GM19438 (cell line): ENCODE results near the gene PSMC1.

Experiments
- ATAC-seq: cut with Tn5 transposase; IDR thresholded peaks from one replicate; pipeline ENCODE4 v1.9.1; 2021; ENCODE audit warnings: low read depth; ENCODE audit not compliant: unreplicated experiment

The PSMC1 gene

GRCh38 chr14:90301122-90301521 is 44.8 kb downstream of the PSMC1 start:
- ATAC-seq, result no peak

- ATAC-seq, result no peak
Observed at GRCh38 chr14:90301668-90302090, 45.3 kb downstream of the PSMC1 start.

- no peak for ATAC-seq
Observed at GRCh38 chr14:90302529-90303303, 46.4 kb downstream of the PSMC1 start.

GRCh38 chr14:90303473-90303872 is 47.1 kb downstream of the PSMC1 start:
- ATAC-seq, result no peak

GRCh38 chr14:90304502-90304901 is 48.1 kb downstream of the PSMC1 start:
- ATAC-seq, result no peak

GRCh38 chr14:90305176-90305601 is 48.8 kb downstream of the PSMC1 start:
- ATAC-seq, result no peak

- no peak for ATAC-seq
Observed at GRCh38 chr14:90308561-90308960, 52.2 kb downstream of the PSMC1 start.

- ATAC-seq, result no peak
Observed at GRCh38 chr14:90317286-90317685, 60.9 kb downstream of the PSMC1 start.

- no peak for ATAC-seq
Observed at GRCh38 chr14:90318016-90318415, 61.7 kb downstream of the PSMC1 start.

GRCh38 chr14:90319173-90319572 is 62.8 kb downstream of the PSMC1 start:
- no peak for ATAC-seq

- no peak for ATAC-seq
Observed at GRCh38 chr14:90319634-90320541, 63.5 kb downstream of the PSMC1 start.

GRCh38 chr14:90321891-90322290 is 65.5 kb downstream of the PSMC1 start:
- no peak for ATAC-seq
